Measurements from ENCODE around the gene ZFYVE1.
"Not testable (repeated sequence)": the region's sequence is repeated elsewhere in the genome, so short reads cannot be mapped to it uniquely, and the experiment has no call there.

The ZFYVE1 gene

GRCh38 chr14:73003681-73004080, 23.2 kb downstream of the ZFYVE1 start:
- DNase-seq = no peak

- DNase-seq = no peak
These were observed 26.8 kb downstream of the ZFYVE1 start for GRCh38 chr14:73000073-73000472.

GRCh38 chr14:72999316-72999715, 27.6 kb downstream of the ZFYVE1 start:
- DNase-seq = no peak

GRCh38 chr14:72998252-72998903, 28.5 kb downstream of the ZFYVE1 start:
- no peak for DNase-seq

- no peak for DNase-seq
These were observed 30.0 kb downstream of the ZFYVE1 start for GRCh38 chr14:72996916-72997315.

GRCh38 chr14:72990171-72990570, 36.7 kb downstream of the ZFYVE1 start:
- no peak for DNase-seq

GRCh38 chr14:72986857-72987256, 40.0 kb downstream of the ZFYVE1 start:
- no peak for DNase-seq

- no peak for DNase-seq
These were observed 40.7 kb downstream of the ZFYVE1 start for GRCh38 chr14:72986214-72986613.

GRCh38 chr14:72982146-72982708, 44.7 kb downstream of the ZFYVE1 start:
- no peak for DNase-seq

GRCh38 chr14:72980863-72981262, 46.0 kb downstream of the ZFYVE1 start:
- no peak for DNase-seq

- DNase-seq = no peak
These were observed 48.0 kb downstream of the ZFYVE1 start for GRCh38 chr14:72978856-72979255.

- no peak for DNase-seq
These were observed 51.1 kb downstream of the ZFYVE1 start for GRCh38 chr14:72975770-72976169.

GRCh38 chr14:72974661-72975060, 52.2 kb downstream of the ZFYVE1 start:
- no peak for DNase-seq

GRCh38 chr14:72970824-72971434, 56.0 kb downstream of the ZFYVE1 start:
- no peak for DNase-seq

GRCh38 chr14:72970058-72970630, 56.8 kb downstream of the ZFYVE1 start:
- DNase-seq = no peak

GRCh38 chr14:72968316-72968715, 58.6 kb downstream of the ZFYVE1 start:
- no peak for DNase-seq

- no peak for DNase-seq
These were observed 60.9 kb downstream of the ZFYVE1 start for GRCh38 chr14:72966038-72966437.

- no peak for DNase-seq
These were observed 61.7 kb downstream of the ZFYVE1 start for GRCh38 chr14:72965249-72965648.

GRCh38 chr14:72962829-72963312, 64.0 kb downstream of the ZFYVE1 start:
- no peak for DNase-seq

GRCh38 chr14:72962336-72962754, 64.6 kb downstream of the ZFYVE1 start:
- not testable (repeated sequence) for DNase-seq

GRCh38 chr14:72961579-72962335, 65.1 kb downstream of the ZFYVE1 start:
- no peak for DNase-seq

GRCh38 chr14:72961016-72961415, 65.9 kb downstream of the ZFYVE1 start:
- DNase-seq = not testable (repeated sequence)

- DNase-seq = no peak
These were observed 68.4 kb downstream of the ZFYVE1 start for GRCh38 chr14:72958548-72958947.
